Osteoblast (primary cell): ENCODE measurements around the gene SERF2. TPM values are rescaled to one million over a fixed set of nuclear protein-coding genes. Genes with fewer than 3 reads are reported as not detected.

ENCODE experiments used
- DNase-seq: peaks from one replicate; pipeline ENCODE4 v3.0.0; 2011; ENCODE audit warnings: low spot score, mixed read lengths; ENCODE audit not compliant: insufficient read length; ENCODE audit errors: missing footprints
- H2AFZ ChIP-seq: 2 replicates; pipeline ENCODE4 v1.6.0; 2011; ENCODE audit warnings: mild to moderate bottlenecking, low read length
- H3K27ac ChIP-seq: 2 replicates; pipeline ENCODE4 v1.5.1; 2011; ENCODE audit warnings: mild to moderate bottlenecking, low read depth, low read length, moderate library complexity
- H3K27me3 ChIP-seq: 2 replicates; pipeline ENCODE4 v1.6.0; 2012; ENCODE audit warnings: mild to moderate bottlenecking, control low read depth, inconsistent platforms, low read length, moderate library complexity; ENCODE audit not compliant: insufficient read depth
- H3K36me3 ChIP-seq: 2 replicates; pipeline ENCODE4 v1.5.1; 2011; ENCODE audit warnings: mild to moderate bottlenecking, low read length, control low read depth, moderate library complexity; ENCODE audit not compliant: insufficient read depth
- H3K4me1 ChIP-seq: 2 replicates; pipeline ENCODE4 v1.5.1; 2011; ENCODE audit warnings: mild to moderate bottlenecking, low read length, control low read depth, moderate library complexity; ENCODE audit not compliant: insufficient read depth
- H3K4me2 ChIP-seq: 2 replicates; pipeline ENCODE4 v1.6.0; 2011; ENCODE audit warnings: mild to moderate bottlenecking, low read length; ENCODE audit not compliant: insufficient read depth
- H3K4me3 ChIP-seq: fragments of 200-600 bp; sonication (generic); 3 replicates; pipeline ENCODE4 v1.5.1; 2012; ENCODE audit warnings: mild to moderate bottlenecking, low read length, inconsistent platforms; ENCODE audit not compliant: insufficient read depth
- H3K79me2 ChIP-seq: 2 replicates; pipeline ENCODE4 v1.6.0; 2012; ENCODE audit warnings: mild to moderate bottlenecking, low read length, control low read depth, inconsistent platforms; ENCODE audit not compliant: insufficient read depth
- H3K9me3 ChIP-seq: 2 replicates; pipeline ENCODE4 v1.5.1; 2011; ENCODE audit warnings: low read depth, low read length, control low read depth
- H4K20me1 ChIP-seq: 2 replicates; pipeline ENCODE4 v1.6.0; 2012; ENCODE audit warnings: mild to moderate bottlenecking, low read length, control low read depth; ENCODE audit not compliant: insufficient read depth
- total RNA-seq: library from RNA; depleted of rRNA; stranded (reverse); fragments of >200 nt; gene quantifications from 2 replicates; pipeline ENCODE4 v1.2.3, GENCODE V29; 2012
- TF ChIP-seq, protein P1 (sequence below): IDR thresholded peaks from 2 replicates; pipeline ENCODE4 v1.5.1; 2011; ENCODE audit warnings: mild to moderate bottlenecking, low read depth, low read length, moderate library complexity; ENCODE audit errors: extremely low read depth

SERF2 gene
- total RNA-seq, 1 donor: 432 TPM

DNA sequence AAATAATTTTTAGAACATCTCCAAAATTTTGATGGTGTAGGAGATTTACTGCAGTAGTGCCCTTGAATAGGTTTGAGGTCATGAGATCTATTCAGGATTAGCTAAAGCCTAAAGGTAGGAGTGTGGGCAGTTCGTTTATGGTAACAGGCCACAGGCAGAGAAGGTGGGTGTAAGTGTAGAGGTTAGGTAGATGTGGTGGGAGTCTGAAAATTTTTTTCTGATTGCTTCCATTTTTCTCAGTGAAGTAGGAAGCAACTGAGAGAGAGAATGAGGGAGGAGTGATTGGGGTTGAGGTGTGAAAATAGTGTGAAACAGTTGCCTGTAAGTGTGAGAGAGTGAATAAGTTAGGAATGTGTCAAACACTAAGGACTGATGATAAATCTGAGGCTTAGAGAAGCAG, 13.1 kb upstream of the SERF2 start:
- H3K9me3 ChIP-seq: no peaks in the 10 kb centered on the region
- peaks cover 8% of the 10 kb centered on the region for H3K4me1 ChIP-seq
- peaks cover 6% of the 10 kb centered on the region for H4K20me1 ChIP-seq
- no peak overlapping the region for H3K4me2 ChIP-seq
- H3K27ac ChIP-seq: no peak overlapping the region
- H3K79me2 ChIP-seq: no peaks in the 10 kb centered on the region
- H3K36me3 ChIP-seq: peaks cover 6% of the 10 kb centered on the region
- no peak for DNase-seq
- H3K4me3 ChIP-seq: no peak overlapping the region
- no peak overlapping the region for H2AFZ ChIP-seq
- TF ChIP-seq, protein P1, sequence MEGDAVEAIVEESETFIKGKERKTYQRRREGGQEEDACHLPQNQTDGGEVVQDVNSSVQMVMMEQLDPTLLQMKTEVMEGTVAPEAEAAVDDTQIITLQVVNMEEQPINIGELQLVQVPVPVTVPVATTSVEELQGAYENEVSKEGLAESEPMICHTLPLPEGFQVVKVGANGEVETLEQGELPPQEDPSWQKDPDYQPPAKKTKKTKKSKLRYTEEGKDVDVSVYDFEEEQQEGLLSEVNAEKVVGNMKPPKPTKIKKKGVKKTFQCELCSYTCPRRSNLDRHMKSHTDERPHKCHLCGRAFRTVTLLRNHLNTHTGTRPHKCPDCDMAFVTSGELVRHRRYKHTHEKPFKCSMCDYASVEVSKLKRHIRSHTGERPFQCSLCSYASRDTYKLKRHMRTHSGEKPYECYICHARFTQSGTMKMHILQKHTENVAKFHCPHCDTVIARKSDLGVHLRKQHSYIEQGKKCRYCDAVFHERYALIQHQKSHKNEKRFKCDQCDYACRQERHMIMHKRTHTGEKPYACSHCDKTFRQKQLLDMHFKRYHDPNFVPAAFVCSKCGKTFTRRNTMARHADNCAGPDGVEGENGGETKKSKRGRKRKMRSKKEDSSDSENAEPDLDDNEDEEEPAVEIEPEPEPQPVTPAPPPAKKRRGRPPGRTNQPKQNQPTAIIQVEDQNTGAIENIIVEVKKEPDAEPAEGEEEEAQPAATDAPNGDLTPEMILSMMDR: no peak
- no peaks in the 10 kb centered on the region for H3K27me3 ChIP-seq

DNA sequence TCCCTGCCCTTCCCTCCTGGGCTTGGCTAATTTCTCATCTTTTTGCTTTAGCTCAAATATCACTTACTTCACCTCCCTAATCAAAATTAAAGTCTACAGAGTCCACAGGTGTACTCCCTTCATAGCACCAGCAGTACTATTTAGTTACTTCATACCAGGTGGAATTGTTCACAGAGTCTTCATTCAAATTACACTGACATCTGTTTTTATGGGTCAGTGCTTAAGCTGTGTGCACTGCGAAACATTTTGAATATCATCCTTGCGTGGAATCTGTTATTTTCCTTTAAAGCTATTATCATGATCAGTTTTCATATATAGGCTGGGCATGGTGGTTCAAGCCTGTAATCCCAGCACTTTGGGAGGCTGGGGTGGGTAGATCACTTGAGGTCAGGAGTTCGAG, 2.7 kb upstream of the SERF2 start:
- TF ChIP-seq, protein P1: no peak
- Histone ChIP-seq H3K27ac (no peak overlapping the region), H3K4me3 (no peak overlapping the region), H4K20me1 (peaks cover 16% of the 10 kb centered on the region), H3K27me3 (no peaks in the 10 kb centered on the region), H3K4me2 (no peak overlapping the region), H3K9me3 (no peaks in the 10 kb centered on the region), H3K4me1 (peaks cover 19% of the 10 kb centered on the region), H2AFZ (no peak overlapping the region), H3K36me3 (peaks cover 14% of the 10 kb centered on the region), H3K79me2 (peaks cover 23% of the 10 kb centered on the region)
- DNase-seq: no peak

DNA sequence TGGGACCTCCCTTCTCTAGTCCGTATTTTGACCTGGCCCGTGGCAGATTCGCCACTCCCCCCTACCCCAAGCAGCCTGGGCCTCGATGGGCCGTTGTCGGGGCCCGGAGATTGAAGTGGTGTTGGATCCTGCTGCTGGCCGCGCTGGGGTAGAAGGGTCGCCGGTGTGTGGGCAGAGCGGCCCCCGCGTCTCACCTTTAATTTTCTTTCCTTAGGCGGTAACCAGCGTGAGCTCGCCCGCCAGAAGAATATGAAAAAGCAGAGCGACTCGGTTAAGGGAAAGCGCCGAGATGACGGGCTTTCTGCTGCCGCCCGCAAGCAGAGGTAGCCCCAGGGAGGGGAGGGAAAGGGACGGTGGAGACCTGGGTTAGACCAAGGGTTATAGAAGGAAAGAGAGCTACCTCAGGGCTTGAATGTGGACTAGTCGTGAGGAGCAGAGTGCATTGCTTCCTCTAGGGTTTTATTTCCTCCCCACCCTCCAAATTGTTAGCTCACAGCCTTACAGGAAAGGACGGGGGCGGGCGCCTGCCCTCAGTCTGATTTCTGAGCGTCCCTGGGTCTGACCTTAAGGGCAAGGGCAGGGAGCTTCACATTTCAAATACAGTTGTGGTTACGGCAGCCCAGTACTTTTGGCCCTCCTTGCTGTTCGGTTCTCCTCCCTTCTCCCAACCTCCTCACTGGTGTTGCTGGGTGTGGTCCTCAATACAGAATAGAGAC, 799 bp downstream of the SERF2 start:
- no peaks in the 10 kb centered on the region for H3K27me3 ChIP-seq
- peak overlapping the region; percentile 98 for H3K4me2 ChIP-seq
- H3K79me2 ChIP-seq: peaks cover 39% of the 10 kb centered on the region
- peaks cover 44% of the 10 kb centered on the region for H4K20me1 ChIP-seq
- TF ChIP-seq, protein P1: peak; percentile 29
- H3K36me3 ChIP-seq: peaks cover 41% of the 10 kb centered on the region
- peak overlapping the region; percentile 83 for H2AFZ ChIP-seq
- H3K4me1 ChIP-seq: peaks cover 51% of the 10 kb centered on the region
- no peaks in the 10 kb centered on the region for H3K9me3 ChIP-seq
- DNase-seq: no peak
- H3K4me3 ChIP-seq: peak overlapping the region; percentile 100
- peak overlapping the region; percentile 99 for H3K27ac ChIP-seq

DNA sequence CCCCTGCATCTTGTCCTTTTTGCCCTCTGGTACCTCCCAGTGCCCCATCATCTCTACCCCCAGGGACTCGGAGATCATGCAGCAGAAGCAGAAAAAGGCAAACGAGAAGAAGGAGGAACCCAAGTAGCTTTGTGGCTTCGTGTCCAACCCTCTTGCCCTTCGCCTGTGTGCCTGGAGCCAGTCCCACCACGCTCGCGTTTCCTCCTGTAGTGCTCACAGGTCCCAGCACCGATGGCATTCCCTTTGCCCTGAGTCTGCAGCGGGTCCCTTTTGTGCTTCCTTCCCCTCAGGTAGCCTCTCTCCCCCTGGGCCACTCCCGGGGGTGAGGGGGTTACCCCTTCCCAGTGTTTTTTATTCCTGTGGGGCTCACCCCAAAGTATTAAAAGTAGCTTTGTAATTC, 1.5 kb downstream of the SERF2 start:
- Histone ChIP-seq H2AFZ (no peak overlapping the region), H3K9me3 (no peaks in the 10 kb centered on the region), H4K20me1 (peaks cover 44% of the 10 kb centered on the region), H3K36me3 (peaks cover 46% of the 10 kb centered on the region), H3K27ac (peak overlapping the region; percentile 99), H3K4me1 (peaks cover 52% of the 10 kb centered on the region), H3K27me3 (no peaks in the 10 kb centered on the region), H3K4me3 (peak overlapping the region; percentile 100), H3K79me2 (peaks cover 39% of the 10 kb centered on the region), H3K4me2 (peak overlapping the region; percentile 98)
- TF ChIP-seq, protein P1: no peak
- no peak for DNase-seq
